SH-SY5Y (cell line): ENCODE results near the gene AP2A1.

Source experiments
- GATA2 ChIP-seq: IDR thresholded peaks from 2 replicates; pipeline ENCODE4 v1.6.1; 2011; ENCODE audit warnings: mild to moderate bottlenecking, low read depth, low read length
- GATA3 ChIP-seq: IDR thresholded peaks from 2 replicates; pipeline ENCODE4 v1.6.1; 2011; ENCODE audit warnings: low read depth, mild to moderate bottlenecking, low read length, moderate library complexity

DNA sequence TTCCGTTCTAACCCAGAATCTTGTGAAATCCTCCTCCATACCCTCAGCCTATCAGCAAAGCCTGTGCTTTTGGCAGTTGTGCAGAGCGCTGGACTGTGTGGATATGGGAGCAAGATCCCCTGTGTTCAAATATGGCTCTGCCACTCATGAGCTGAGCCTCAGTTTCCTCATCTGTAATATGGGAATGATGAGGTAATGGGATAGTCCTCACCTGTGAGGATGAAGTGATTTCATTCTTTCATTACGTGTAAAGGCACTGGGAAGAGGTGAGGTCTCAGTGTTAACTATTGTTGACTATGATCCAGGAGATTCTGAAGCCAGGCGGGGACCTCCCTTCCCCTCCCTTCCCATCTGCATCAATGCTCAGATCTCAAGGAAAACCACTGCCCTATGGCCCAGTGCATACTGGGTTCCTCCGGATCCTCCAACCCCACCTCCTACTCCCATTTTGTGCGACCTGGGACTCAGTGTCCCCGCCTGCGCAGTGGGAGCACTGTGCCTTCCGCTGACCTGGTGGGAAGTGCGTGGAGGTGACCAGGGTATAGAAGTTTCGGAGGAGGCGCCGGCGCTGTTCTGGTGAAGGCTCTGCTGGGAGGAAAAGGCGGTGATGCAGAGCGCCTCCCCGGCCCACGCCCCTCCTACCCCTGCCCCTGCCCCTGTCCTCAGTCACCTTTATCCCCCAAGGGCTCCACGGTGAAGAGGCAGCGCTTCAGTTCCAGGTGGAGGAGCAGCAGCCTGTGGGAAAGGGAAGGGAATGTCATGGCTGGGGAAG is 41.3 kb downstream of the AP2A1 start:
- TF ChIP-seq GATA2: no peak
- no peak for TF ChIP-seq GATA3
